Cortex of kidney (tissue), 1 donor: Measurements from ENCODE around the gene CHCHD3.

Experiments used
- DNase-seq: peaks from one replicate; lab custom pipeline; 2025; lab: John Stamatoyannopoulos, UW

The CHCHD3 gene

GRCh38 chr7:132861940-132862554, 219.8 kb downstream of the CHCHD3 start:
- DNase-seq = no peak

- DNase-seq = no peak
Measured at GRCh38 chr7:132861424-132861823, 220.5 kb downstream of the CHCHD3 start.

GRCh38 chr7:132859199-132859598, 222.7 kb downstream of the CHCHD3 start:
- DNase-seq = no peak

GRCh38 chr7:132858760-132859159, 223.1 kb downstream of the CHCHD3 start:
- DNase-seq = no peak

GRCh38 chr7:132858251-132858650, 223.6 kb downstream of the CHCHD3 start:
- no peak for DNase-seq

- DNase-seq = no peak
Measured at GRCh38 chr7:132857703-132858102, 224.2 kb downstream of the CHCHD3 start.

- no peak for DNase-seq
Measured at GRCh38 chr7:132857031-132857430, 224.9 kb downstream of the CHCHD3 start.

GRCh38 chr7:132856416-132856815, 225.5 kb downstream of the CHCHD3 start:
- DNase-seq = no peak

- no peak for DNase-seq
Measured at GRCh38 chr7:132855901-132856300, 226.0 kb downstream of the CHCHD3 start.

- DNase-seq = no peak
Measured at GRCh38 chr7:132854238-132854637, 227.7 kb downstream of the CHCHD3 start.

GRCh38 chr7:132847376-132847775, 234.5 kb downstream of the CHCHD3 start:
- DNase-seq = no peak

GRCh38 chr7:132846086-132846485, 235.8 kb downstream of the CHCHD3 start:
- no peak for DNase-seq

- DNase-seq = no peak
Measured at GRCh38 chr7:132842478-132842877, 239.4 kb downstream of the CHCHD3 start.

GRCh38 chr7:132840199-132840598, 241.7 kb downstream of the CHCHD3 start:
- DNase-seq = no peak

GRCh38 chr7:132838313-132838712, 243.6 kb downstream of the CHCHD3 start:
- no peak for DNase-seq

- no peak for DNase-seq
Measured at GRCh38 chr7:132837529-132837928, 244.4 kb downstream of the CHCHD3 start.

- no peak for DNase-seq
Measured at GRCh38 chr7:132836746-132837145, 245.1 kb downstream of the CHCHD3 start.

- DNase-seq = no peak
Measured at GRCh38 chr7:132830941-132831340, 250.9 kb downstream of the CHCHD3 start.

GRCh38 chr7:132828502-132828901, 253.4 kb downstream of the CHCHD3 start:
- DNase-seq = no peak

- no peak for DNase-seq
Measured at GRCh38 chr7:132825932-132826835, 255.7 kb downstream of the CHCHD3 start.

- DNase-seq = no peak
Measured at GRCh38 chr7:132825222-132825621, 256.7 kb downstream of the CHCHD3 start.

GRCh38 chr7:132819648-132820047, 262.2 kb downstream of the CHCHD3 start:
- no peak for DNase-seq

- no peak for DNase-seq
Measured at GRCh38 chr7:132817949-132818348, 263.9 kb downstream of the CHCHD3 start.
